ENCODE results near the gene CSTB.

CSTB gene

DNA sequence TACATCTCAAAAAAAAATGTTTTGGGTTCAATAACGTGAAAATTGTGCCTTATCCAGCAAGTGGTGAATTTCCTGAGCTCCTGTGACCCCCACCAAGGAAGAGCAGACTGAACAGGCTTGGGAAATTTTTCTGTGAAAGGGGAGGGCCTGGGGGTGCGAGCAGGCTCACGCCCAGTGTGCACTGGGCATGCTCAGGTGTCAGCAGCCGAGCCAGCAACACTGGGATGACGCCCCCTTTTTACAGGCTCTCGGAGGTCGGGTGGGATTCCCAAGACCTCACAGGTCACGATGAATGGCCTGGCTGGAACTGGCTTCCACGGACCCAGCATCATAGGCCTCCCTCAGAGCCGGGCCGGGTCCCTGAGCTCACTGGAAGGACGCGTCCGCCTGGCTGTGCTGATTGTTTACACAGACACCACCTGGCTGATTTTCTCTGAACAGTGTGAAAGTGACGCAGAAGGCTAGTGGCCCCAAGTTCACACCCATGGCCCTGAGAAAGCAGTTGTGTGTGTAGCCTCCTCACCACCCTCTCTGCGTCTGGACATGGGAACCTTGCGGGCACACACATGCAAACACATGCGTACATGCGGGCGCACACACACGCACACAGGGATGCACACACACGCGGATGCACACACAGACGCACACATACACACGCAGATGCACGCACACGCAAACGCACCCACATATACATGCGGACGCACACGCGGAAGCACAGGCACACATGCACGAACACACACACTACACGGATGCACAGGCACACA lies 9.2 kb downstream of the CSTB start:
- TF ChIP-seq POLR2AphosphoS5 (IDR thresholded peaks at IDR 0.05; ENCODE audit: low read depth, low read length) (no peak), FOXP2 (optimal IDR thresholded peaks at IDR 0.05; ENCODE audit: borderline replicate concordance, extremely low read depth, extremely low read length, insufficient read depth) (no peak), TAF1 (IDR thresholded peaks at IDR 0.05; ENCODE audit: borderline replicate concordance, insufficient read depth, low read length) (no peak), SIN3A (IDR thresholded peaks at IDR 0.05; ENCODE audit: borderline replicate concordance, insufficient read depth, low read length) (no peak)
- TF ChIP-seq, protein P1, sequence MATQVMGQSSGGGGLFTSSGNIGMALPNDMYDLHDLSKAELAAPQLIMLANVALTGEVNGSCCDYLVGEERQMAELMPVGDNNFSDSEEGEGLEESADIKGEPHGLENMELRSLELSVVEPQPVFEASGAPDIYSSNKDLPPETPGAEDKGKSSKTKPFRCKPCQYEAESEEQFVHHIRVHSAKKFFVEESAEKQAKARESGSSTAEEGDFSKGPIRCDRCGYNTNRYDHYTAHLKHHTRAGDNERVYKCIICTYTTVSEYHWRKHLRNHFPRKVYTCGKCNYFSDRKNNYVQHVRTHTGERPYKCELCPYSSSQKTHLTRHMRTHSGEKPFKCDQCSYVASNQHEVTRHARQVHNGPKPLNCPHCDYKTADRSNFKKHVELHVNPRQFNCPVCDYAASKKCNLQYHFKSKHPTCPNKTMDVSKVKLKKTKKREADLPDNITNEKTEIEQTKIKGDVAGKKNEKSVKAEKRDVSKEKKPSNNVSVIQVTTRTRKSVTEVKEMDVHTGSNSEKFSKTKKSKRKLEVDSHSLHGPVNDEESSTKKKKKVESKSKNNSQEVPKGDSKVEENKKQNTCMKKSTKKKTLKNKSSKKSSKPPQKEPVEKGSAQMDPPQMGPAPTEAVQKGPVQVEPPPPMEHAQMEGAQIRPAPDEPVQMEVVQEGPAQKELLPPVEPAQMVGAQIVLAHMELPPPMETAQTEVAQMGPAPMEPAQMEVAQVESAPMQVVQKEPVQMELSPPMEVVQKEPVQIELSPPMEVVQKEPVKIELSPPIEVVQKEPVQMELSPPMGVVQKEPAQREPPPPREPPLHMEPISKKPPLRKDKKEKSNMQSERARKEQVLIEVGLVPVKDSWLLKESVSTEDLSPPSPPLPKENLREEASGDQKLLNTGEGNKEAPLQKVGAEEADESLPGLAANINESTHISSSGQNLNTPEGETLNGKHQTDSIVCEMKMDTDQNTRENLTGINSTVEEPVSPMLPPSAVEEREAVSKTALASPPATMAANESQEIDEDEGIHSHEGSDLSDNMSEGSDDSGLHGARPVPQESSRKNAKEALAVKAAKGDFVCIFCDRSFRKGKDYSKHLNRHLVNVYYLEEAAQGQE (IDR thresholded peaks at IDR 0.05; ENCODE audit: insufficient read depth in 1 of 2, low read depth in 2 of 2, low read length in 2 of 2): no peak

DNA sequence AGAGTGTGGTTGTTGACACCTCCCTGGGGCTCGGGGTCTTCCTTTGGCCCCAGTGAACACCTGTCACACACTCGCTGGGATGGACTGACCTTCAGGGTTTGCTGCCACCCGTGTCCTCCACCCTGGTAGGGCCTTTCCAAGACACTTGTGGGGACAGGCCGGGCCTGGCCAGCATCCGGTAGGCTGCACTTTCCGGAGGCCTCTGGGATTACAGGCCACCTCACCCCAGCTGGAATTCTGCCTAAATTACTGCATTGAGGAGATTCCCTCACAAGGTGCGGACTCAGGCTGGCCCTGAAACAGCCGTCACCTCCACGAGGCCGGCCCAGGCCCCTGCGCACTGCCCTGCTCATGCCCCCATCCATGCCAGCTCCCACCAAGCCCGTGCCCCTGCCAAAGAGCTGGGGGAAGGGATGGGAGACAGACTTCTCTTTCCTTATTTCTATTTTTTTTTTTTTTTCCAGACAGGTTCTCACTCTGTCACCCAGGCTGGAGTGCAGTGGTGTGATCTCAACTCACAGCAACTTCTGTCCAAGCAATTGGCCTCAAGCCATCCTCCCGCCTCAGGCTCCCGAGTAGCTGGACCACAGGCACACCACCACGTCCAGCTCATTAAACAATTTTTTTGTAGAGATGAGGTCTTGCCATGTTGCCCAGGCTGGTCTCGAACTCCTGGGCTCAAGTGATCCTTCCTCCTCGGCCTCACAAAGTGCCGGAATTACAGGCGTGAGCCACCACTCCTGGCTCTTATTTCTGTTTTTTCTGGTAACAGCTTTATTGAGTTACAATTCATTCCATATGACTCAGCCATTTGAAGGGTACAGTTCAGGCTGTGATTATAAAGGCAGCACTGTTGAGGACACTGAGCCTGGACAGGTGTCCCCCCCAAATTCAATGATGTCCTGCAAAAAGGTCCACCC lies 11.3 kb downstream of the CSTB start:
- TF ChIP-seq, protein P1 (IDR thresholded peaks at IDR 0.05; ENCODE audit: insufficient read depth in 1 of 2, low read depth in 2 of 2, low read length in 2 of 2): no peak
- TF ChIP-seq SIN3A (IDR thresholded peaks at IDR 0.05; ENCODE audit: borderline replicate concordance, insufficient read depth, low read length): no peak
- TF ChIP-seq FOXP2 (optimal IDR thresholded peaks at IDR 0.05; ENCODE audit: borderline replicate concordance, extremely low read depth, extremely low read length, insufficient read depth): no peak
- no peak for TF ChIP-seq TAF1 (IDR thresholded peaks at IDR 0.05; ENCODE audit: borderline replicate concordance, insufficient read depth, low read length)
- no peak; the same call in 1 of the 2 replicates for TF ChIP-seq POLR2AphosphoS5 (IDR thresholded peaks at IDR 0.05; ENCODE audit: low read depth, low read length)

DNA sequence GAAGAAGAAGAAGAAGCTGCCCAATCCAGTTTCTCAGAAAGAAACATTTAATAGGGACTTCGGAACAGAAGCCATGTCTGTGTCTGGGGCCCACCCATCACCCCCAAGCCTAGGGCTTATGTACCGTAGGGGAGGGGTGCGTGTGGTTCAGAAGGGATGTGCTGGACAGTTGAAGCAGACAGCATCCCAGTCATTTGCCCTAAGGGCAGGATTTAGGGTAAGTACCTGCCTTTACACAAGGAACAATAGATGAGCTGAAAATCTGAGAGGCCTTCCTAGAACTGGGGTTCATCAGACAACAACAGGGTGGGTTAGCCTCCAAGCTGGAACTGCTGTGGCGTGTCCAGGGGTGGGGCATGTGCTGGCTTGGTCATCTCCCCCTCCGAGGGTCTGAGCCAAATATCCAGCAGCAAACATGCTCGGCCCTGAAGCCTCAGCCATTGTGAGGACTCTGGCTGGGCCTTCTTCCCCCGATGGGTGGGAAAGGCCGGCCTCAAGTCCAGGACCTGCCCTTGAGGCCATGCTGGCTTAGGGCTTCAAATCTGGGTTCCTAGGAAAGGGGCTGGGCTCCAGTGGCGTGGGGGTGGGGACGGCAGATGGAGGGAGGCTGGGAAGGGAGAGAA lies 12.1 kb downstream of the CSTB start:
- no peak for TF ChIP-seq TAF1 (IDR thresholded peaks at IDR 0.05; ENCODE audit: borderline replicate concordance, insufficient read depth, low read length)
- TF ChIP-seq, protein P1 (IDR thresholded peaks at IDR 0.05; ENCODE audit: insufficient read depth in 1 of 2, low read depth in 2 of 2, low read length in 2 of 2): no peak

DNA sequence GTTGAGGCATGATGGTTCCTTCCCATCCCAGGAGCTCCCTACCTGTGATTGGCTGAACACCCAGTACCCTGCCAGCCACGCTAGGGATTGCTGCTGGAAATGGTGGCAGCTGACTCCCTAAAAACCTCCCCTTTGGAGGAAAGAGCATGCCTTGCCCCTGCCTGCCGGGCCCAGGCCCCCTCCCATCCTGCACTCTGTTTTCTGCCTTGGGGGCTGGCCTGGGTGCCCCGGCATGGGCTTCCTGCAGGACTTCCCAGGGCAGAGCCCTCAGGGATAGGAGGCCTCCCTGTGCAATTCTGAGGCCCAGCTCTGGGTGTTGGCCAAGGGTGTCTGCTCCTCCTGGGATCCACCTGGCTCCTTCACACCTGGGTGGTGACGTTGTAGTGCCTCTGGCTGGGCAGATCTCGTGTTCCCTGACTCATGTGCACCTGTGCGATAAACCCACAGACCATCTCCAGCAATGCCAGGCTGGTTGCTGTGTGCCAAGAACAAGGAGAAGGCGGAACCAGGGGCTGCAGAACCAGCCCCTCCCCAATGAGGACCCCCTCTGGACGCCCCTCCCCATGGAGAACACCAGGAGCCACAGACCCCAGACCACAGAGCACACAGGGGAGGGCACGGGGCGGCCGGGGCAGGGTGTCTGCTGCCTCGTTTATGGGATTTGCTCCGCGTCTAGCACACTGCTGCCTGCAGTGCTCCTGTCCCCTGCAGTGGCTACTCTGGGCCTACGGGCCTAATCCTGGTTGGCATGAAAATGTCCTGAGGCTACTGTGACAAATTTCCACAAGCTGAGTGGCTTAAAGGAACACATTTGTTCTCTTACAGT lies 13.6 kb downstream of the CSTB start:
- TF ChIP-seq POLR2AphosphoS5 (IDR thresholded peaks at IDR 0.05; ENCODE audit: low read depth, low read length) (no peak), FOXP2 (optimal IDR thresholded peaks at IDR 0.05; ENCODE audit: borderline replicate concordance, extremely low read depth, extremely low read length, insufficient read depth) (no peak), TAF1 (IDR thresholded peaks at IDR 0.05; ENCODE audit: borderline replicate concordance, insufficient read depth, low read length) (no peak), SIN3A (IDR thresholded peaks at IDR 0.05; ENCODE audit: borderline replicate concordance, insufficient read depth, low read length) (no peak)
- TF ChIP-seq, protein P1 (IDR thresholded peaks at IDR 0.05; ENCODE audit: insufficient read depth in 1 of 2, low read depth in 2 of 2, low read length in 2 of 2): no peak
